WTC11 (cell line): ENCODE results near the gene ACSF3. TPM values are rescaled to one million over a fixed set of nuclear protein-coding genes. Genes with fewer than 3 reads are reported as not detected.

Experiments
- ATAC-seq: fragments of 200-7000 bp; cut with Tn5 transposase; 2 replicates; pipeline ENCODE4 v1.10.0; 2021; ENCODE audit warnings: mild to moderate bottlenecking, moderate library complexity
- CTCF ChIA-PET: fragments of 300-600 bp; sonication (Branson Sonifier 250); formaldehyde crosslinking; loops from one replicate; lab custom pipeline; 2021; ENCODE audit warnings: antibody characterized with exemption; lab: Charles Lee
- POLR2A ChIA-PET: fragments of 350-600 bp; sonication (Branson Sonifier 250); formaldehyde crosslinking; loops from one replicate; lab custom pipeline; 2021; ENCODE audit warnings: antibody characterized with exemption; lab: Charles Lee
- DNase-seq: peaks from one replicate; pipeline ENCODE4 v3.0.0; 2021; ENCODE audit warnings: low spot score
- H3K27ac Mint-ChIP-seq: 2 replicates; pipeline ENCODE4 v1.8.0; 2021; ENCODE audit warnings: mixed read lengths
- H3K27me3 Mint-ChIP-seq: 2 replicates; pipeline ENCODE4 v1.8.0; 2021; ENCODE audit warnings: low read depth, mild to moderate bottlenecking, moderate library complexity, mixed read lengths
- H3K36me3 Mint-ChIP-seq: 2 replicates; pipeline ENCODE4 v1.8.0; 2021; ENCODE audit warnings: mixed read lengths
- H3K4me1 Mint-ChIP-seq: 2 replicates; pipeline ENCODE4 v1.8.0; 2022; ENCODE audit warnings: mixed read lengths
- H3K4me3 Mint-ChIP-seq: 2 replicates; pipeline ENCODE4 v1.8.0; 2021; ENCODE audit warnings: mild to moderate bottlenecking, moderate library complexity, mixed read lengths
- H3K9me3 Mint-ChIP-seq: 2 replicates; pipeline ENCODE4 v1.8.0; 2021; ENCODE audit warnings: mixed read lengths
- ATF6 ChIP-seq: sonication (generic); formaldehyde crosslinking; IDR thresholded peaks from 2 replicates; pipeline ENCODE4 v1.8.1; 2023; ENCODE audit warnings: mild to moderate bottlenecking, missing genetic modification reagents
- CREM ChIP-seq: sonication (generic); formaldehyde crosslinking; IDR thresholded peaks from 2 replicates; pipeline ENCODE4 v1.8.1; 2022; ENCODE audit warnings: mild to moderate bottlenecking, missing genetic modification reagents, moderate library complexity
- ETV6 ChIP-seq: sonication (generic); formaldehyde crosslinking; IDR thresholded peaks from 2 replicates; pipeline ENCODE4 v1.8.1; 2022; ENCODE audit warnings: mild to moderate bottlenecking, missing genetic modification reagents
- FOXK1 ChIP-seq: sonication (generic); formaldehyde crosslinking; IDR thresholded peaks from 2 replicates; pipeline ENCODE4 v1.8.0; 2022; ENCODE audit warnings: mild to moderate bottlenecking, moderate library complexity, missing genetic modification reagents
- GABPB1 ChIP-seq: sonication (generic); formaldehyde crosslinking; IDR thresholded peaks from 2 replicates; pipeline ENCODE4 v1.8.1; 2023; ENCODE audit warnings: mild to moderate bottlenecking, missing genetic modification reagents
- JUN ChIP-seq: sonication (generic); formaldehyde crosslinking; IDR thresholded peaks from 2 replicates; pipeline ENCODE4 v1.8.0; 2023; ENCODE audit warnings: mild to moderate bottlenecking, missing genetic modification reagents
- MLX ChIP-seq: sonication (generic); formaldehyde crosslinking; IDR thresholded peaks from 2 replicates; pipeline ENCODE4 v1.8.1; 2023; ENCODE audit warnings: mild to moderate bottlenecking, missing genetic modification reagents, moderate library complexity
- NFYB ChIP-seq: sonication (generic); formaldehyde crosslinking; conservative IDR thresholded peaks from 2 replicates; pipeline ENCODE4 v1.8.0; 2022; ENCODE audit warnings: low read depth, missing genetic modification reagents
- NR1H2 ChIP-seq: sonication (generic); formaldehyde crosslinking; IDR thresholded peaks from 2 replicates; pipeline ENCODE4 v1.9.0; 2021; ENCODE audit warnings: mild to moderate bottlenecking, moderate library complexity, missing genetic modification reagents
- PRDM15 ChIP-seq: sonication (generic); formaldehyde crosslinking; IDR thresholded peaks from 2 replicates; pipeline ENCODE4 v1.8.0; 2022; ENCODE audit warnings: missing genetic modification reagents
- RORB ChIP-seq: fragments of 250-450 bp; sonication (Bioruptor Pico); IDR thresholded peaks from 2 replicates; pipeline ENCODE4 v1.9.0; 2021; ENCODE audit warnings: mild to moderate bottlenecking
- SMAD3 ChIP-seq: sonication (generic); formaldehyde crosslinking; IDR thresholded peaks from 2 replicates; pipeline ENCODE4 v1.8.0; 2022; ENCODE audit warnings: missing genetic modification reagents, mild to moderate bottlenecking, borderline replicate concordance
- SOX15 ChIP-seq: fragments of 250-450 bp; sonication (Bioruptor Pico); IDR thresholded peaks from 2 replicates; pipeline ENCODE4 v1.9.0; 2021; ENCODE audit warnings: mild to moderate bottlenecking
- TEAD4 ChIP-seq: sonication (generic); formaldehyde crosslinking; IDR thresholded peaks from 2 replicates; pipeline ENCODE4 v1.8.0; 2022; ENCODE audit warnings: mild to moderate bottlenecking, missing genetic modification reagents
- ZBTB21 ChIP-seq: sonication (generic); formaldehyde crosslinking; IDR thresholded peaks from 2 replicates; pipeline ENCODE4 v1.8.1; 2023; ENCODE audit warnings: mild to moderate bottlenecking, missing genetic modification reagents, borderline replicate concordance
- ZNF532 ChIP-seq: fragments of 250-450 bp; sonication (Bioruptor Pico); IDR thresholded peaks from 2 replicates; pipeline ENCODE4 v1.9.0; 2021; ENCODE audit warnings: mild to moderate bottlenecking, borderline replicate concordance
- total RNA-seq: library from RNA; stranded (reverse); gene quantifications from 3 replicates; pipeline ENCODE4 v1.2.3, GENCODE V29; 2021
- TF ChIP-seq, protein P1 (sequence below): fragments of 250-450 bp; sonication (Bioruptor Pico); IDR thresholded peaks from 2 replicates; pipeline ENCODE4 v1.9.0; 2021; ENCODE audit warnings: mild to moderate bottlenecking
- TF ChIP-seq, protein P2 (sequence below): sonication (generic); formaldehyde crosslinking; IDR thresholded peaks from 2 replicates; pipeline ENCODE4 v1.8.0; 2022; ENCODE audit warnings: mild to moderate bottlenecking, missing genetic modification reagents
- TF ChIP-seq, protein P3 (sequence below): sonication (generic); formaldehyde crosslinking; IDR thresholded peaks from 2 replicates; pipeline ENCODE4 v1.8.1; 2023; ENCODE audit warnings: mild to moderate bottlenecking, missing genetic modification reagents, borderline replicate concordance
- TF ChIP-seq, protein P4 (sequence below): sonication (generic); formaldehyde crosslinking; IDR thresholded peaks from 2 replicates; pipeline ENCODE4 v1.8.1; 2023; ENCODE audit warnings: mild to moderate bottlenecking, missing genetic modification reagents

Gene ACSF3
- total RNA-seq, 1 experiment from 2014 or later: 22.9 TPM

DNA sequence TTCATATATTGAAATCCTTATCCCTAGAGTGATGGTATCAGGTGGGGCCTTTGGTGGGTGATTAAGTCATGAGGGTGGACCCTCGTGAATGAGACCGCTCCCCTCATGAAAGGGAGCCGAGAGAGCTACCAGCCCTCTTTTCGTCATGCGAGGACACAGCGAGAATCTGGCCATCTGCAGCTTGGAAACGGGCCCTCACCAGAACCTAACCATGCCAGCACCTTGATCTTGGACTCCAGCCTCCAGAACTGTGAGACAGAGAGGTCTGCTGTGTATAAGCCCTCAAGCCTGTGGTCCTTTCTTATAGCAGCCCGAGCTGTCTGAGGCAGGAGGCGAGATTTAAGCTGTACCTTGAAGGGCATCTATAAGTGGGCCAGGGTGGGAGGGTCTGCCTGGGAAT lies 23.7 kb upstream of the ACSF3 start:
- no peak for TF ChIP-seq SOX15 (CRISPR knock-in tag)
- TF ChIP-seq, protein P1, sequence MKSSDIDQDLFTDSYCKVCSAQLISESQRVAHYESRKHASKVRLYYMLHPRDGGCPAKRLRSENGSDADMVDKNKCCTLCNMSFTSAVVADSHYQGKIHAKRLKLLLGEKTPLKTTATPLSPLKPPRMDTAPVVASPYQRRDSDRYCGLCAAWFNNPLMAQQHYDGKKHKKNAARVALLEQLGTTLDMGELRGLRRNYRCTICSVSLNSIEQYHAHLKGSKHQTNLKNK (CRISPR knock-in tag): no peak
- TF ChIP-seq TEAD4 (CRISPR knock-in tag): no peak
- TF ChIP-seq, protein P2, sequence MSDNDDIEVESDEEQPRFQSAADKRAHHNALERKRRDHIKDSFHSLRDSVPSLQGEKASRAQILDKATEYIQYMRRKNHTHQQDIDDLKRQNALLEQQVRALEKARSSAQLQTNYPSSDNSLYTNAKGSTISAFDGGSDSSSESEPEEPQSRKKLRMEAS (CRISPR knock-in tag): no peak
- no peak for TF ChIP-seq MLX (CRISPR knock-in tag)
- no peak for TF ChIP-seq NFYB (CRISPR knock-in tag)
- no peak for TF ChIP-seq GABPB1 (CRISPR knock-in tag)
- no peak for TF ChIP-seq ETV6 (CRISPR knock-in tag)
- no peak for TF ChIP-seq SMAD3 (CRISPR knock-in tag)
- no peak for TF ChIP-seq PRDM15 (CRISPR knock-in tag)
- TF ChIP-seq NR1H2: no peak
- no peak for TF ChIP-seq CREM (CRISPR knock-in tag)
- TF ChIP-seq RORB (CRISPR knock-in tag): no peak
- Mint-ChIP-seq H3K4me3 (no peak overlapping the region), H3K27ac (no peak overlapping the region), H3K36me3 (peaks cover 7% of the 10 kb centered on the region), H3K27me3 (no peaks in the 10 kb centered on the region), H3K4me1 (no peaks in the 10 kb centered on the region), H3K9me3 (peaks cover 8% of the 10 kb centered on the region)
- ChIA-PET CTCF (no interaction called here), POLR2A (no interaction called here)
- DNase-seq (no peak), ATAC-seq (no peak)

DNA sequence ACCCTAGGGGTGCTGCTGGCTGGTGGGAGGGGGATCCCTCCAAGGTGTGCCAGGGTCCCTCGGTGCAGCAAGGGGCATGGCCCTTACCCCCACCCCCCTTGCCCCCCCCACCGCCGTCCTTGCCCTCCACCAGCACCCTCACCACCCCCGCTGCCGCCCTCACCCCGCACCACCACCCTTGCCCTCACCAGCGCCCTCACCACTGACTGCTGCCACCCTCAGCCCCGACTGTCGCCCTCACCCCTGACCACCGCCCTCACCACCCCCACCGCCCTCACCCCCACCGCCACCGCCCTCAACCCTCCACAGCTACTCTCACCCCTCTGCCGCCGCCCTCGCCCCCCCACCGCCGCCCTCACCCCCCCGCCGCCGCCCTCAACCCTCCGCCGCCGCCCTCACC lies 23.1 kb upstream of the ACSF3 start:
- no peak overlapping the region for H3K27ac Mint-ChIP-seq
- H3K27me3 Mint-ChIP-seq: no peaks in the 10 kb centered on the region
- CTCF ChIA-PET: no interaction called here
- no peak for DNase-seq
- POLR2A ChIA-PET: no interaction called here
- H3K36me3 Mint-ChIP-seq: peaks cover 14% of the 10 kb centered on the region
- H3K4me3 Mint-ChIP-seq: no peak overlapping the region
- no peak for ATAC-seq
- no peaks in the 10 kb centered on the region for H3K4me1 Mint-ChIP-seq
- peaks cover 11% of the 10 kb centered on the region for H3K9me3 Mint-ChIP-seq
- TF ChIP-seq ZNF532 (CRISPR knock-in tag) (no peak), FOXK1 (no peak), JUN (no peak), ZBTB21 (CRISPR knock-in tag) (no peak), ATF6 (CRISPR knock-in tag) (no peak)
- TF ChIP-seq, protein P3, sequence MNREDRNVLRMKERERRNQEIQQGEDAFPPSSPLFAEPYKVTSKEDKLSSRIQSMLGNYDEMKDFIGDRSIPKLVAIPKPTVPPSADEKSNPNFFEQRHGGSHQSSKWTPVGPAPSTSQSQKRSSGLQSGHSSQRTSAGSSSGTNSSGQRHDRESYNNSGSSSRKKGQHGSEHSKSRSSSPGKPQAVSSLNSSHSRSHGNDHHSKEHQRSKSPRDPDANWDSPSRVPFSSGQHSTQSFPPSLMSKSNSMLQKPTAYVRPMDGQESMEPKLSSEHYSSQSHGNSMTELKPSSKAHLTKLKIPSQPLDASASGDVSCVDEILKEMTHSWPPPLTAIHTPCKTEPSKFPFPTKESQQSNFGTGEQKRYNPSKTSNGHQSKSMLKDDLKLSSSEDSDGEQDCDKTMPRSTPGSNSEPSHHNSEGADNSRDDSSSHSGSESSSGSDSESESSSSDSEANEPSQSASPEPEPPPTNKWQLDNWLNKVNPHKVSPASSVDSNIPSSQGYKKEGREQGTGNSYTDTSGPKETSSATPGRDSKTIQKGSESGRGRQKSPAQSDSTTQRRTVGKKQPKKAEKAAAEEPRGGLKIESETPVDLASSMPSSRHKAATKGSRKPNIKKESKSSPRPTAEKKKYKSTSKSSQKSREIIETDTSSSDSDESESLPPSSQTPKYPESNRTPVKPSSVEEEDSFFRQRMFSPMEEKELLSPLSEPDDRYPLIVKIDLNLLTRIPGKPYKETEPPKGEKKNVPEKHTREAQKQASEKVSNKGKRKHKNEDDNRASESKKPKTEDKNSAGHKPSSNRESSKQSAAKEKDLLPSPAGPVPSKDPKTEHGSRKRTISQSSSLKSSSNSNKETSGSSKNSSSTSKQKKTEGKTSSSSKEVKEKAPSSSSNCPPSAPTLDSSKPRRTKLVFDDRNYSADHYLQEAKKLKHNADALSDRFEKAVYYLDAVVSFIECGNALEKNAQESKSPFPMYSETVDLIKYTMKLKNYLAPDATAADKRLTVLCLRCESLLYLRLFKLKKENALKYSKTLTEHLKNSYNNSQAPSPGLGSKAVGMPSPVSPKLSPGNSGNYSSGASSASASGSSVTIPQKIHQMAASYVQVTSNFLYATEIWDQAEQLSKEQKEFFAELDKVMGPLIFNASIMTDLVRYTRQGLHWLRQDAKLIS (CRISPR knock-in tag): no peak
- TF ChIP-seq, protein P4, sequence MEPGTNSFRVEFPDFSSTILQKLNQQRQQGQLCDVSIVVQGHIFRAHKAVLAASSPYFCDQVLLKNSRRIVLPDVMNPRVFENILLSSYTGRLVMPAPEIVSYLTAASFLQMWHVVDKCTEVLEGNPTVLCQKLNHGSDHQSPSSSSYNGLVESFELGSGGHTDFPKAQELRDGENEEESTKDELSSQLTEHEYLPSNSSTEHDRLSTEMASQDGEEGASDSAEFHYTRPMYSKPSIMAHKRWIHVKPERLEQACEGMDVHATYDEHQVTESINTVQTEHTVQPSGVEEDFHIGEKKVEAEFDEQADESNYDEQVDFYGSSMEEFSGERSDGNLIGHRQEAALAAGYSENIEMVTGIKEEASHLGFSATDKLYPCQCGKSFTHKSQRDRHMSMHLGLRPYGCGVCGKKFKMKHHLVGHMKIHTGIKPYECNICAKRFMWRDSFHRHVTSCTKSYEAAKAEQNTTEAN (CRISPR knock-in tag): no peak
